Measurements from ENCODE around the gene ACD.

DNA sequence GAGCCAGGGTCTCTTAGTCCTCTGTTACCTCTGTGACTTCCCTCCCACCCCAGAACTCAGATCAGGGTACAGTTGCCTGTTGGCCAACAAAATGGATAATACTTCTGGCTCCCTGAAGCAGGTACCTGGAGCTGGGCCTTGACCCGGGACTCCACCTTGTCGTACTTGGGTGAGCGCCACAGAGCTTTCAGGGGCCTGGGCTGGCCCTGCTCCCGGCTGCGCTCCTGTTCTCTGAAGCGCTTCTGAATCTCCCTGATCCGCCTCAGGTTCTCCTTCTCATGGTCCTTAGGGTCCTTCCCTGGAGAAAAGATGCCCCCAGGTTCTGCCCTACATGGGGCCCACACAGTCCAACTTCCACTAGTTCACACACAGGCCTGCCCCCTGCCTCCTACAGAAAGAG, 4.8 kb upstream of the ACD start:
- TF ChIP-seq, protein P1, sequence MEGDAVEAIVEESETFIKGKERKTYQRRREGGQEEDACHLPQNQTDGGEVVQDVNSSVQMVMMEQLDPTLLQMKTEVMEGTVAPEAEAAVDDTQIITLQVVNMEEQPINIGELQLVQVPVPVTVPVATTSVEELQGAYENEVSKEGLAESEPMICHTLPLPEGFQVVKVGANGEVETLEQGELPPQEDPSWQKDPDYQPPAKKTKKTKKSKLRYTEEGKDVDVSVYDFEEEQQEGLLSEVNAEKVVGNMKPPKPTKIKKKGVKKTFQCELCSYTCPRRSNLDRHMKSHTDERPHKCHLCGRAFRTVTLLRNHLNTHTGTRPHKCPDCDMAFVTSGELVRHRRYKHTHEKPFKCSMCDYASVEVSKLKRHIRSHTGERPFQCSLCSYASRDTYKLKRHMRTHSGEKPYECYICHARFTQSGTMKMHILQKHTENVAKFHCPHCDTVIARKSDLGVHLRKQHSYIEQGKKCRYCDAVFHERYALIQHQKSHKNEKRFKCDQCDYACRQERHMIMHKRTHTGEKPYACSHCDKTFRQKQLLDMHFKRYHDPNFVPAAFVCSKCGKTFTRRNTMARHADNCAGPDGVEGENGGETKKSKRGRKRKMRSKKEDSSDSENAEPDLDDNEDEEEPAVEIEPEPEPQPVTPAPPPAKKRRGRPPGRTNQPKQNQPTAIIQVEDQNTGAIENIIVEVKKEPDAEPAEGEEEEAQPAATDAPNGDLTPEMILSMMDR (IDR thresholded peaks at IDR 0.05; ENCODE audit: control extremely low read depth in 1 of 3, insufficient read depth in 1 of 3, low read depth in 1 of 3, low read length in 3 of 3): no peak
- no peak for TF ChIP-seq POLR2A (IDR thresholded peaks at IDR 0.05; ENCODE audit: control extremely low read depth in 1 of 2, low read depth in 2 of 2, low read length in 2 of 2)
- TF ChIP-seq MAFK (IDR thresholded peaks at IDR 0.05; ENCODE audit: low read depth, low read length): no peak
